Astrocyte (in vitro differentiated cells and primary cell): ENCODE results near the gene ENTHD1.

Source experiments
- EZH2 ChIP-seq: IDR thresholded peaks from 2 replicates; pipeline ENCODE4 v1.6.1; 2012; ENCODE audit warnings: mild to moderate bottlenecking, low read length, inconsistent platforms; ENCODE audit not compliant: insufficient read depth
- TF ChIP-seq, protein P1 (sequence below): IDR thresholded peaks from 2 replicates; pipeline ENCODE4 v1.5.1; 2011; ENCODE audit warnings: low read depth, mild to moderate bottlenecking, inconsistent platforms, low read length, moderate library complexity; ENCODE audit not compliant: insufficient read depth

- TF ChIP-seq, protein P1, sequence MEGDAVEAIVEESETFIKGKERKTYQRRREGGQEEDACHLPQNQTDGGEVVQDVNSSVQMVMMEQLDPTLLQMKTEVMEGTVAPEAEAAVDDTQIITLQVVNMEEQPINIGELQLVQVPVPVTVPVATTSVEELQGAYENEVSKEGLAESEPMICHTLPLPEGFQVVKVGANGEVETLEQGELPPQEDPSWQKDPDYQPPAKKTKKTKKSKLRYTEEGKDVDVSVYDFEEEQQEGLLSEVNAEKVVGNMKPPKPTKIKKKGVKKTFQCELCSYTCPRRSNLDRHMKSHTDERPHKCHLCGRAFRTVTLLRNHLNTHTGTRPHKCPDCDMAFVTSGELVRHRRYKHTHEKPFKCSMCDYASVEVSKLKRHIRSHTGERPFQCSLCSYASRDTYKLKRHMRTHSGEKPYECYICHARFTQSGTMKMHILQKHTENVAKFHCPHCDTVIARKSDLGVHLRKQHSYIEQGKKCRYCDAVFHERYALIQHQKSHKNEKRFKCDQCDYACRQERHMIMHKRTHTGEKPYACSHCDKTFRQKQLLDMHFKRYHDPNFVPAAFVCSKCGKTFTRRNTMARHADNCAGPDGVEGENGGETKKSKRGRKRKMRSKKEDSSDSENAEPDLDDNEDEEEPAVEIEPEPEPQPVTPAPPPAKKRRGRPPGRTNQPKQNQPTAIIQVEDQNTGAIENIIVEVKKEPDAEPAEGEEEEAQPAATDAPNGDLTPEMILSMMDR = no peak
- TF ChIP-seq EZH2 = no peak
These were observed 44.3 kb upstream of the ENTHD1 start for GRCh38 chr22:39937906-39938305.
